Activated CD4-positive, alpha-beta T cell treated with anti-CD3 and anti-CD28 coated beads, Interleukin-2, Interleukin-4, amounts not matched to agents 100 ng/mL and 50 ng/mL, durations not matched to agents 16 hours and 8 hours (primary cell): ENCODE measurements around the gene ZNF215.
"Not testable (repeated sequence)": the region's sequence is repeated elsewhere in the genome, so short reads cannot be mapped to it uniquely, and the experiment has no call there.

Experiments
- DNase-seq: peaks from one replicate; pipeline ENCODE4 v3.0.0-alpha.2; 2020; ENCODE audit warnings: low spot score

ZNF215 gene

GRCh38 chr11:6941970-6942369 lies 15.7 kb downstream of the ZNF215 start:
- no peak for DNase-seq

GRCh38 chr11:6943131-6943530 lies 16.9 kb downstream of the ZNF215 start:
- no peak for DNase-seq

DNA sequence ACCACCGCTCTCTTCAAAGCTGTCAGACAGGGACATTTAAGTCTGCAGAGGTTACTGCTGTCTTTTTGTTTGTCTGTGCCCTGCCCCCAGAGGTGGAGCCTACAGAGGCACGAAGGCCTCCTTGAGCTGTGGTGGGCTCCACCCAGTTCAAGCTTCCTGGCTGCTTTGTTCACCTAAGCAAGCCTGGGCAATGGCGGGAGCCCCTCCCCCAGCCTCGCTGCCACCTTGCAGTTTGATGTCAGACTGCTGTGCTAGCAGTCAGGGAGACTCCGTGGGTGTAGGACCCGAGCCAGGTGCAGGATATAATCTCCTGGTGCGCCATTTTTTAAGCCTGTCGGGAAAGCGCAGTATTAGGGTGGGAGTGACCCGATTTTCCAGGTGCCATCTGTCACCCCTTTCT lies 28.0 kb downstream of the ZNF215 start:
- not testable (repeated sequence) for DNase-seq

GRCh38 chr11:6962141-6962540 lies 35.9 kb downstream of the ZNF215 start:
- no peak for DNase-seq

GRCh38 chr11:6962673-6963072 lies 36.4 kb downstream of the ZNF215 start:
- DNase-seq = no peak

GRCh38 chr11:6968816-6969215 lies 42.6 kb downstream of the ZNF215 start:
- no peak for DNase-seq

DNA sequence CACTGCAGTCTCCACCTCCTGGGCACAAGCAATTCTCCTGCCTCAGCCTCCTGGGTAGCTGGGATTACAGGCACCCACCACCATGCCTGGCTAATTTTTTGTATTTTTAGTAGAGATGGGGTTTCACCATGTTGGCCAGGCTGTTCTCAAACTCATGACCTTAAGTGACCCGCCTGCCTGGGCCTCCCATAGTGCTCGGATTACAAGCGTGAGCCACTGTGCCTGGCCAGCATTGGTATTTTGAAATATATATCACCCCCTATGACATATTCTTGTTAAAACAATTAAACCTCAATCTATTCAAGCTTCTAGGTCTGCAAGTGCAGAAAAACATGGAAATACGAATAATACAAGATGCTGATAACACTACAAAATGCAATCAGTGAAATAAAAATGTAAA lies 43.6 kb downstream of the ZNF215 start:
- DNase-seq = not testable (repeated sequence)

GRCh38 chr11:6979365-6979764 lies 53.1 kb downstream of the ZNF215 start:
- no peak for DNase-seq

DNA sequence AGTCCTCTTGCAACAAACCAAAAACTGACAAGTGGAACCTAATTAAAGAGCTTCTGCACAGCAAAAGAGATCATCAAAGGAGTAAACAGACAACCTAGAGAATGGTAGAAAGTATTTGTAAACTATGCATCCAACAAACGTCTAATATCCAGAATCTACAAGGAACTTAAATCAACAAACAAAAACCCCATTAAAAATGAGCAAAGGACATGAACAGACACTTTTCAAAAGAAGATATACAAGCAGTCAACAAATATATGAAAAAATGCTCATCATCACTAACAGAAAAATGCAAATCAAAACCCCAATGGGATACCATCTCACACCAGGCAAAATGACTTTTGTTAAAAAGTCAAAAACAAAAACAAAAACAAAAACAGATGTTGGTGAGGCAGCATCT lies 60.3 kb downstream of the ZNF215 start:
- DNase-seq = no peak

GRCh38 chr11:6988506-6988905 lies 62.3 kb downstream of the ZNF215 start:
- no peak for DNase-seq

DNA sequence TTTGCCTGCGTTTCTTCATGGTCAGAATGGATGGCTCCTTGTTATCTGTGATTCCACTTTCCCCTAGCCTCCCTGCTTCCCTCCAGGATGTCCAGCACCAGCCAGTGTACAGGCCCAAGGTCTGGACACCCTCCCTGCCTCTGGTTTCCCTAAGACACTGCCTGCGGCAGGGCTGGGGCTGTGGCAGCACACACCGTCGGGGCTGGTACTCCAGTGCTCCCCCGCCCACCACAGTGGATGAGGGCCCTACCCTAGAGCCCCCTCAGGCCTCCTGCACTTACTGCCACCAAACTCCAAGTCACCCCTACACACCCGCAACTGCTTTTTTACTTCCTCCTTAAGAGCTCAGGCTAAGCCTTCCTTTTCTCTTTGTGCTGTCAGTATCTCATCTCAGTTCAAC lies 65.0 kb downstream of the ZNF215 start:
- DNase-seq = no peak

DNA sequence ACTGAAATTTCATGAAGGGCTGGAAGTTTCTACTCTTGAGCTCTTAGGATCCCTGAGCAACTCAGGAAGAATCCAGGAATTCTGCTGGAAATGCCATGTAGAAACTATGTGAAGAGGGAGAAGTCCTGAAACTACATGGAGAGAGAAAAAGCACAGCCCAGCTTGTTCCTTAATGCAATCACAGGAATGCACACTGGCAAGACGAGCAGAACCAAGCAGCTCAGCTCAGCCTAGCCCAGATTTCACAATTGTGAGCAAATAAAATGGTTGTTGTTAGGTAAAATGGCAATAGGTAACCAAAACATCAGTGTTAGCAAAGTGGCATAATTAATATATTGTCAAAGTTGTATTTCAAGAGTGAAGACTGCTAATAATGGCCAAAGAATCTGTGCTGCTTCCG lies 65.8 kb downstream of the ZNF215 start:
- DNase-seq = no peak

- no peak for DNase-seq
Measured at GRCh38 chr11:6992457-6993417, 66.5 kb downstream of the ZNF215 start.

GRCh38 chr11:6995703-6996102 lies 69.5 kb downstream of the ZNF215 start:
- no peak for DNase-seq

DNA sequence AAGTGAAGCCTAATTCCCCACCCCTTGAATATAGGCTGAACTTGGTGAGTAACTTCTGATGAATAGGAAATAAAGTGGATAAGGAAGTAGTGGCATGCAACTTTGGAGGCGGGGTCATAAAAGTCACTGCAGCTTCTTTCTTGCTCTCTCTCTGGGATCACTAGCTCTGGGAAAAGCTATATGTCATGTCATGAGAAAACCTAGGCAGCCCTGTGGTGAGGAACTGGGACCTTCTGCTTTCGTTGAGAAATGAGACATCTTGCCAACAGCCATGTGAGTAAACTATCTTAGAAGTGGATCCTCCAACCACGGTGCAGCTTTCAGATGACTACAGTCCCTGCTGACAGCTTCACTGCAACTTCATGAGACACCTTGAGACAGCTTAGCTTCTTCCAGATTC lies 78.3 kb downstream of the ZNF215 start:
- no peak for DNase-seq
